ENCODE measurements around the gene MRGPRG. TPM values are rescaled to one million over a fixed set of nuclear protein-coding genes. Genes with fewer than 3 reads are reported as not detected.

MRGPRG gene
- total and polyA plus RNA-seq, 9 of the 15 experiments (the other 6 are each of a cell fraction or from before 2014, with no cell fraction given) = not detected

DNA sequence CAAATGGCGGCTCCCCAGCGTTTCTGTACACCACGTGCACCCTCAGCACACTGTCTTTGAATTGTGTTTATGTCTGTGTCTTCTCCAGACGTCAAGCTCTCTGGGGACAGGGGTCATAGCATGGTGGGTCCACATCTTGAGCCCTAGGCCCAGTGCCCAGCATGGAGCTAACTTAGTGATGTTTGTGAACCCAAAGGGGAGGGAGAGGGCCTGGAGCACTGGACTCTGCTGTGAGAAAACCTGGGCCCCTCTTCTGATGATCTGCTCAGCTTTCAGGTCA is 4.3 kb downstream of the MRGPRG start:
- H3K4me1 ChIP-seq (replicated peaks in 1 of 2; ENCODE audit: control insufficient read depth in 2 of 2, insufficient read depth in 2 of 2, low read length in 2 of 2) = peaks cover 4 to 40% of the 10 kb centered on the region in 2 experiments; a peak in 3 of 5 replicates
- CTCF ChIA-PET (ENCODE audit: low intra/inter-chr PET ratio) = no interaction called here
- peaks cover 0 to 7% of the 10 kb centered on the region in 2 experiments; a peak in 1 of 5 replicates for H3K27me3 ChIP-seq (ENCODE audit: control insufficient read depth in 2 of 2, insufficient read depth in 2 of 2, low read length in 2 of 2)
- no peaks in the 10 kb centered on the region for H3K79me2 ChIP-seq (ENCODE audit: control insufficient read depth, insufficient read depth, low read length)
- in situ Hi-C loops (cut with MboI) = loop anchor here (5.0 kb wide), 1 partner anchor 102 kb away; no protein-coding TSS in a partner anchor
- peak overlapping the region; percentile 87 for H2AFZ ChIP-seq (ENCODE audit: low read depth, low read length)
- FAIRE-seq = no peak
- DNase-seq (ENCODE audit: extremely low read depth in 1 of 4, low spot score in 3 of 4) = no peak
- POLR2A ChIA-PET = interaction anchor here (0.6 to 1.0 kb wide), 2 partner anchors 17 to 649 kb away, joined by 3 read pairs; no protein-coding TSS in a partner anchor
- BruUV-seq (replicated peaks) = no TSS peak
- no peaks in the 10 kb centered on the region for H3K36me3 ChIP-seq (ENCODE audit: control insufficient read depth, insufficient read depth, low read length)
- intact Hi-C loops (cut with micrococcal nuclease) = loop anchor here (5.0 kb wide), 1 partner anchor 177 kb away; no protein-coding TSS in a partner anchor
- H4K20me1 ChIP-seq (replicated peaks; ENCODE audit: control insufficient read depth, insufficient read depth, low read length) = no peaks in the 10 kb centered on the region
- H3K27ac ChIP-seq (ENCODE audit: extremely low read depth, low read depth, low read length) = no peak overlapping the region
- H3K9ac ChIP-seq (ENCODE audit: insufficient read depth in 1 of 2, low read depth in 2 of 2, low read length in 2 of 2) = peak overlapping the region in 1 of 2 experiments; percentile 75; a peak in 1 of 4 replicates
- no peaks in the 10 kb centered on the region for H3K9me1 ChIP-seq (ENCODE audit: control insufficient read depth, insufficient read depth, low read length)
- peak overlapping the region; percentile 54 for H3K4me2 ChIP-seq (ENCODE audit: insufficient read depth, low read length)
- WGBS (ENCODE audit: insufficient coverage, low coverage, missing lambda C conversion rate) = 13% methylated on average over 4 of the region's 4 CpGs
- no peak overlapping the region for H3K4me3 ChIP-seq
- H3K9me3 ChIP-seq (replicated peaks; ENCODE audit: control insufficient read depth, insufficient read depth, low read depth, low read length) = no peaks in the 10 kb centered on the region
- ATAC-seq = no peak
- TF ChIP-seq YY1 (IDR thresholded peaks at IDR 0.05; ENCODE audit: borderline replicate concordance in 1 of 3, control insufficient read depth in 1 of 3, extremely low read depth in 1 of 3, insufficient read depth in 3 of 3, insufficient read length in 1 of 3, insufficient replicate concordance in 2 of 3, low read depth in 1 of 3, low read length in 2 of 3) (peak in 1 of 3 experiments; percentile 64), BCL6 (CRISPR knock-in tag; IDR thresholded peaks at IDR 0.05) (no peak), L3MBTL2 (IDR thresholded peaks at IDR 0.05) (0 out of 2 replicates have a peak, but pooled peaks have one; percentile 21), FUS (optimal IDR thresholded peaks at IDR 0.05; ENCODE audit: low read depth, low read length) (no peak), GATAD2A (IDR thresholded peaks at IDR 0.05) (no peak)
- TF ChIP-seq, protein P1, sequence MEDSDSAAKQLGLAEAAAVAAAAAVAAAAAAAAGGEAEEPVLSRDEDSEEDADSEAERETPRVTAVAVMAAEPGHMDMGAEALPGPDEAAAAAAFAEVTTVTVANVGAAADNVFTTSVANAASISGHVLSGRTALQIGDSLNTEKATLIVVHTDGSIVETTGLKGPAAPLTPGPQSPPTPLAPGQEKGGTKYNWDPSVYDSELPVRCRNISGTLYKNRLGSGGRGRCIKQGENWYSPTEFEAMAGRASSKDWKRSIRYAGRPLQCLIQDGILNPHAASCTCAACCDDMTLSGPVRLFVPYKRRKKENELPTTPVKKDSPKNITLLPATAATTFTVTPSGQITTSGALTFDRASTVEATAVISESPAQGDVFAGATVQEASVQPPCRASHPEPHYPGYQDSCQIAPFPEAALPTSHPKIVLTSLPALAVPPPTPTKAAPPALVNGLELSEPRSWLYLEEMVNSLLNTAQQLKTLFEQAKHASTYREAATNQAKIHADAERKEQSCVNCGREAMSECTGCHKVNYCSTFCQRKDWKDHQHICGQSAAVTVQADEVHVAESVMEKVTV (CRISPR knock-in tag; IDR thresholded peaks at IDR 0.05) = no peak
- TF ChIP-seq, protein P2, sequence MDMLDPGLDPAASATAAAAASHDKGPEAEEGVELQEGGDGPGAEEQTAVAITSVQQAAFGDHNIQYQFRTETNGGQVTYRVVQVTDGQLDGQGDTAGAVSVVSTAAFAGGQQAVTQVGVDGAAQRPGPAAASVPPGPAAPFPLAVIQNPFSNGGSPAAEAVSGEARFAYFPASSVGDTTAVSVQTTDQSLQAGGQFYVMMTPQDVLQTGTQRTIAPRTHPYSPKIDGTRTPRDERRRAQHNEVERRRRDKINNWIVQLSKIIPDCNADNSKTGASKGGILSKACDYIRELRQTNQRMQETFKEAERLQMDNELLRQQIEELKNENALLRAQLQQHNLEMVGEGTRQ (CRISPR knock-in tag; IDR thresholded peaks at IDR 0.05) = peak; percentile 22; the same call in 1 of the 2 replicates
- TF ChIP-seq, protein P3, sequence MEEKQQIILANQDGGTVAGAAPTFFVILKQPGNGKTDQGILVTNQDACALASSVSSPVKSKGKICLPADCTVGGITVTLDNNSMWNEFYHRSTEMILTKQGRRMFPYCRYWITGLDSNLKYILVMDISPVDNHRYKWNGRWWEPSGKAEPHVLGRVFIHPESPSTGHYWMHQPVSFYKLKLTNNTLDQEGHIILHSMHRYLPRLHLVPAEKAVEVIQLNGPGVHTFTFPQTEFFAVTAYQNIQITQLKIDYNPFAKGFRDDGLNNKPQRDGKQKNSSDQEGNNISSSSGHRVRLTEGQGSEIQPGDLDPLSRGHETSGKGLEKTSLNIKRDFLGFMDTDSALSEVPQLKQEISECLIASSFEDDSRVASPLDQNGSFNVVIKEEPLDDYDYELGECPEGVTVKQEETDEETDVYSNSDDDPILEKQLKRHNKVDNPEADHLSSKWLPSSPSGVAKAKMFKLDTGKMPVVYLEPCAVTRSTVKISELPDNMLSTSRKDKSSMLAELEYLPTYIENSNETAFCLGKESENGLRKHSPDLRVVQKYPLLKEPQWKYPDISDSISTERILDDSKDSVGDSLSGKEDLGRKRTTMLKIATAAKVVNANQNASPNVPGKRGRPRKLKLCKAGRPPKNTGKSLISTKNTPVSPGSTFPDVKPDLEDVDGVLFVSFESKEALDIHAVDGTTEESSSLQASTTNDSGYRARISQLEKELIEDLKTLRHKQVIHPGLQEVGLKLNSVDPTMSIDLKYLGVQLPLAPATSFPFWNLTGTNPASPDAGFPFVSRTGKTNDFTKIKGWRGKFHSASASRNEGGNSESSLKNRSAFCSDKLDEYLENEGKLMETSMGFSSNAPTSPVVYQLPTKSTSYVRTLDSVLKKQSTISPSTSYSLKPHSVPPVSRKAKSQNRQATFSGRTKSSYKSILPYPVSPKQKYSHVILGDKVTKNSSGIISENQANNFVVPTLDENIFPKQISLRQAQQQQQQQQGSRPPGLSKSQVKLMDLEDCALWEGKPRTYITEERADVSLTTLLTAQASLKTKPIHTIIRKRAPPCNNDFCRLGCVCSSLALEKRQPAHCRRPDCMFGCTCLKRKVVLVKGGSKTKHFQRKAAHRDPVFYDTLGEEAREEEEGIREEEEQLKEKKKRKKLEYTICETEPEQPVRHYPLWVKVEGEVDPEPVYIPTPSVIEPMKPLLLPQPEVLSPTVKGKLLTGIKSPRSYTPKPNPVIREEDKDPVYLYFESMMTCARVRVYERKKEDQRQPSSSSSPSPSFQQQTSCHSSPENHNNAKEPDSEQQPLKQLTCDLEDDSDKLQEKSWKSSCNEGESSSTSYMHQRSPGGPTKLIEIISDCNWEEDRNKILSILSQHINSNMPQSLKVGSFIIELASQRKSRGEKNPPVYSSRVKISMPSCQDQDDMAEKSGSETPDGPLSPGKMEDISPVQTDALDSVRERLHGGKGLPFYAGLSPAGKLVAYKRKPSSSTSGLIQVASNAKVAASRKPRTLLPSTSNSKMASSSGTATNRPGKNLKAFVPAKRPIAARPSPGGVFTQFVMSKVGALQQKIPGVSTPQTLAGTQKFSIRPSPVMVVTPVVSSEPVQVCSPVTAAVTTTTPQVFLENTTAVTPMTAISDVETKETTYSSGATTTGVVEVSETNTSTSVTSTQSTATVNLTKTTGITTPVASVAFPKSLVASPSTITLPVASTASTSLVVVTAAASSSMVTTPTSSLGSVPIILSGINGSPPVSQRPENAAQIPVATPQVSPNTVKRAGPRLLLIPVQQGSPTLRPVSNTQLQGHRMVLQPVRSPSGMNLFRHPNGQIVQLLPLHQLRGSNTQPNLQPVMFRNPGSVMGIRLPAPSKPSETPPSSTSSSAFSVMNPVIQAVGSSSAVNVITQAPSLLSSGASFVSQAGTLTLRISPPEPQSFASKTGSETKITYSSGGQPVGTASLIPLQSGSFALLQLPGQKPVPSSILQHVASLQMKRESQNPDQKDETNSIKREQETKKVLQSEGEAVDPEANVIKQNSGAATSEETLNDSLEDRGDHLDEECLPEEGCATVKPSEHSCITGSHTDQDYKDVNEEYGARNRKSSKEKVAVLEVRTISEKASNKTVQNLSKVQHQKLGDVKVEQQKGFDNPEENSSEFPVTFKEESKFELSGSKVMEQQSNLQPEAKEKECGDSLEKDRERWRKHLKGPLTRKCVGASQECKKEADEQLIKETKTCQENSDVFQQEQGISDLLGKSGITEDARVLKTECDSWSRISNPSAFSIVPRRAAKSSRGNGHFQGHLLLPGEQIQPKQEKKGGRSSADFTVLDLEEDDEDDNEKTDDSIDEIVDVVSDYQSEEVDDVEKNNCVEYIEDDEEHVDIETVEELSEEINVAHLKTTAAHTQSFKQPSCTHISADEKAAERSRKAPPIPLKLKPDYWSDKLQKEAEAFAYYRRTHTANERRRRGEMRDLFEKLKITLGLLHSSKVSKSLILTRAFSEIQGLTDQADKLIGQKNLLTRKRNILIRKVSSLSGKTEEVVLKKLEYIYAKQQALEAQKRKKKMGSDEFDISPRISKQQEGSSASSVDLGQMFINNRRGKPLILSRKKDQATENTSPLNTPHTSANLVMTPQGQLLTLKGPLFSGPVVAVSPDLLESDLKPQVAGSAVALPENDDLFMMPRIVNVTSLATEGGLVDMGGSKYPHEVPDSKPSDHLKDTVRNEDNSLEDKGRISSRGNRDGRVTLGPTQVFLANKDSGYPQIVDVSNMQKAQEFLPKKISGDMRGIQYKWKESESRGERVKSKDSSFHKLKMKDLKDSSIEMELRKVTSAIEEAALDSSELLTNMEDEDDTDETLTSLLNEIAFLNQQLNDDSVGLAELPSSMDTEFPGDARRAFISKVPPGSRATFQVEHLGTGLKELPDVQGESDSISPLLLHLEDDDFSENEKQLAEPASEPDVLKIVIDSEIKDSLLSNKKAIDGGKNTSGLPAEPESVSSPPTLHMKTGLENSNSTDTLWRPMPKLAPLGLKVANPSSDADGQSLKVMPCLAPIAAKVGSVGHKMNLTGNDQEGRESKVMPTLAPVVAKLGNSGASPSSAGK (IDR thresholded peaks at IDR 0.05) = 0 out of 2 replicates have a peak, but pooled peaks have one; percentile 16

All from K562 (cell line).